BE2C (cell line): ENCODE measurements around the gene B4GAT1.

Source experiments
- DNase-seq: peaks from one replicate; pipeline ENCODE4 v3.0.0-alpha.2; 2020
- H3K27me3 ChIP-seq: fragments of 250-450 bp; sonication (Bioruptor Pico); 2 replicates; pipeline ENCODE4 v1.5.1; 2020; ENCODE audit warnings: mild to moderate bottlenecking
- H3K36me3 ChIP-seq: fragments of 250-450 bp; sonication (Bioruptor Pico); 2 replicates; pipeline ENCODE4 v1.5.1; 2020; ENCODE audit warnings: mild to moderate bottlenecking
- H3K4me1 ChIP-seq: fragments of 250-450 bp; sonication (Bioruptor Pico); 2 replicates; pipeline ENCODE4 v1.5.1; 2020
- H3K4me3 ChIP-seq: 2 replicates; pipeline ENCODE4 v1.5.1; 2011; ENCODE audit warnings: low read depth, low read length
- H3K9me3 ChIP-seq: fragments of 250-450 bp; sonication (Bioruptor Pico); 2 replicates; pipeline ENCODE4 v1.5.1; 2020
- TF ChIP-seq, protein P1 (sequence below): IDR thresholded peaks from 2 replicates; pipeline ENCODE4 v1.5.1; 2012; ENCODE audit warnings: mild to moderate bottlenecking, low read depth, low read length

Gene B4GAT1

DNA sequence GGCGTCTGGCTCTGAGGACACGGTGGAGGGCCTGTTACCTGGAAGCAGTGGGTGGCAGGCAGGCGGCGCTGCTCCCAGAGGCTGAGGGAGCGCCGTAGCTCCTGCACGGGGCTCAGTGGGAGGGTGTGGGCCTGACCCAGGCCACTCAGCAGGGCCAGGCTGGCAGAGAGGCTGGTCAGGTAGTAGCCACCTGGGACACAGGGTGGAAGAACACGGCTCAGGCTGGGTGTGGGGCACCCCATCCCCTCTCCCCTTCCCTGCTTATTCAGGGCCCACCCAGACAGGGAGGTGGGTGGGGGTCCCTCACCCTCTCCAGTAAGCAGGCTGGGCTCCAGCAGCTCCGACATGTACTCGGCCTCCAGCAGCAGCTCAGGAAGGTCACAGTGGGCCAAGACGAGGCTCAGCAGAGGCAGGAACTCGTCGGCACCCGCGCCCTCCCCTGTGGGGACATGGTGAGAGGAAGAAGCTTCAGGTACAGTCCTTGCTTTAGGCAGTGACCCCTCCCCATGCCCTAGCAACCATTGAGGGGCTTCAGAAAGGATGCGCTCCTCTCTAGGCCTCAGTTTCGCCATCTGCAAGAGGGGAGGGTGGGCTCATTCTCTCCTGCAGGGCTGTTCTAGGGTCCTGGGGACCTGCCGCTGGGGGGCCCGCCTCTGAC is 14.1 kb downstream of the B4GAT1 start:
- no peak for DNase-seq
- H3K36me3 ChIP-seq: no peaks in the 10 kb centered on the region
- TF ChIP-seq, protein P1, sequence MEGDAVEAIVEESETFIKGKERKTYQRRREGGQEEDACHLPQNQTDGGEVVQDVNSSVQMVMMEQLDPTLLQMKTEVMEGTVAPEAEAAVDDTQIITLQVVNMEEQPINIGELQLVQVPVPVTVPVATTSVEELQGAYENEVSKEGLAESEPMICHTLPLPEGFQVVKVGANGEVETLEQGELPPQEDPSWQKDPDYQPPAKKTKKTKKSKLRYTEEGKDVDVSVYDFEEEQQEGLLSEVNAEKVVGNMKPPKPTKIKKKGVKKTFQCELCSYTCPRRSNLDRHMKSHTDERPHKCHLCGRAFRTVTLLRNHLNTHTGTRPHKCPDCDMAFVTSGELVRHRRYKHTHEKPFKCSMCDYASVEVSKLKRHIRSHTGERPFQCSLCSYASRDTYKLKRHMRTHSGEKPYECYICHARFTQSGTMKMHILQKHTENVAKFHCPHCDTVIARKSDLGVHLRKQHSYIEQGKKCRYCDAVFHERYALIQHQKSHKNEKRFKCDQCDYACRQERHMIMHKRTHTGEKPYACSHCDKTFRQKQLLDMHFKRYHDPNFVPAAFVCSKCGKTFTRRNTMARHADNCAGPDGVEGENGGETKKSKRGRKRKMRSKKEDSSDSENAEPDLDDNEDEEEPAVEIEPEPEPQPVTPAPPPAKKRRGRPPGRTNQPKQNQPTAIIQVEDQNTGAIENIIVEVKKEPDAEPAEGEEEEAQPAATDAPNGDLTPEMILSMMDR: no peak

DNA sequence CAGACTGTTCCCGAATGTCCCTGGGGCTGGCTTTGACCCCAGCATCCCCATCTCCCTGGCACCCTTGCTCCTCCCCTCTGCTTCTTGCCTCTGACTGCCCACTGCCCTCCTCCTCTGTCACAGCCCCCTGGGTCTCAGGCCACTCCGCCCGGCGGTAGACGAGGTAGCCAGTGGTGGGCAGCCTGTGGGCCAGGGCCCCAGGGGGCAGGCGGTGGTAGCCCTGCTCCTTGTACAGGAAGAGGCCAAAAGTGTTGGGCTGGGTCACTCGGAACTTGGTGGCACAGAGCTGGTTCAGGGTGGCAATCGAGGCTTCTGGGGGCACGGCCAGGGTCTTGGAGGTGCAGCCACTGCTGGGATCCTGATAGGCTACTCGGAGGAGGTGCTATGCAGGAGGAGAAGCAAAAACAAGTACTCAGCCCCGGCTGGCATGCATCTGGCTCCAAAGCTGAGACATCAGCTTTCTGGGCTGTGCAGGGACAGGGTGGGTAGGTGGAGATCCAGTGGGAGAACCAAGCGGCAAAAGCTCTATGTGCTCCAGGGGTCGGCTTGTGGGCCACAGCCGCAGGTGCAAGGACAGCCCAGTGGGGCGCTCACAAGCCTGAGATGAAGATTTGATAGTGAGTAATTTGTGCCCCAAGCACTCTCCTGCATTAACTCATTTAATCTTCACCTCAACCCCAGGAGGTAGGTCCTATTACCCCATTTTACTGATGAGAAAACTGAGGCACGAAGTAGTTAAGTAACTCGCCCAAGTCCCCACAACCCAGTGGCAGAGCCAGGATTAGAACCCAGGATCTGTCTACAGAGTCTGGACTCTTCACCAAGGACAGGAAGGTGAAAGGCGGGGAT is 14.8 kb downstream of the B4GAT1 start:
- Histone ChIP-seq H3K27me3 (no peaks in the 10 kb centered on the region), H3K4me1 (peaks cover 31% of the 10 kb centered on the region), H3K9me3 (no peaks in the 10 kb centered on the region), H3K4me3 (no peak overlapping the region), H3K36me3 (no peaks in the 10 kb centered on the region)
- TF ChIP-seq, protein P1: no peak
- DNase-seq: no peak

More for the DNA sequence above, 14.1 kb downstream of the B4GAT1 start:
- Histone ChIP-seq H3K27me3 (no peaks in the 10 kb centered on the region), H3K9me3 (no peaks in the 10 kb centered on the region), H3K4me3 (no peak overlapping the region), H3K4me1 (peaks cover 23% of the 10 kb centered on the region)

DNA sequence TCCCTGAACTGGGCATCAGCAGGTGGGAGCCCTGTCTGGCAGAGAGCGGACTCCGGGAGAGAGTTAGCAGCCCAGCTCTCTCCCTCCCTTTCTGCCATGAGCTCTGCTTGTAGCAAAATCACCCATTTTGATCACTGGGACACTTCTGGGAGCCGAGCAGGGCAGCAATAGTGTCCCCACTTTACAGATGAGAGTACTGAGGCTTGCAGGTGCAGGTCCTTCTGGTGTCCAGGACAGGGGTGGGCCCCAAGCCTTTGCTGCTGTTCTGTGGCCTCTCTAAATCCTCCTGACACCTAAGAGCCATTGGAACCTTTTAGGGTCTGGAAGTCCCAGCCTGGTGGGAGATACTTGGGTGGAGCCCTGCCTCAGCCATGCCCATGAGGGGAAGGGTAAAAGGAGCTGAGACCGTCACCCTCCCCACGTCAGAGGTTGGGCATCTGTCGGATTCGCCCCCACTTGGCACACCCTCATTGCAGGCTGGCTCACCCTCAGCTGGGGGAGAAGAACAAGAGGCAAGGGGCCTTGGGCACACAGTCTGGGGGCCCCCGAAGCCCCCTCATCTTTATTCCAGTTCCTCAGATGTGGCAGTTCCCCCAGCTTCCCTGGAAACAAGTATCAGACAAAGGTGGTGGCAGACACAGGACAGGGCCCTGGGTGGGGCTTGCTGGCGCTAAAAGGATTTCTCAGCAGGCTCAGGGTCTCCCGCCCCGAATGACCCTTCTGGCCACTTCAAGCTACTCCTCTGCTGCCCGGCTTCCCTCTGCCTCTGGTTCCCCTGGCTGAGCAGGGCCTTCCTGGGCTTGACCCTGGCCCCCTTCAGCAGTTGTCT is 15.7 kb downstream of the B4GAT1 start:
- Histone ChIP-seq H3K4me3 (no peak overlapping the region), H3K36me3 (no peaks in the 10 kb centered on the region), H3K4me1 (peaks cover 32% of the 10 kb centered on the region), H3K27me3 (no peaks in the 10 kb centered on the region), H3K9me3 (no peaks in the 10 kb centered on the region)
- TF ChIP-seq, protein P1: no peak
- DNase-seq: no peak

DNA sequence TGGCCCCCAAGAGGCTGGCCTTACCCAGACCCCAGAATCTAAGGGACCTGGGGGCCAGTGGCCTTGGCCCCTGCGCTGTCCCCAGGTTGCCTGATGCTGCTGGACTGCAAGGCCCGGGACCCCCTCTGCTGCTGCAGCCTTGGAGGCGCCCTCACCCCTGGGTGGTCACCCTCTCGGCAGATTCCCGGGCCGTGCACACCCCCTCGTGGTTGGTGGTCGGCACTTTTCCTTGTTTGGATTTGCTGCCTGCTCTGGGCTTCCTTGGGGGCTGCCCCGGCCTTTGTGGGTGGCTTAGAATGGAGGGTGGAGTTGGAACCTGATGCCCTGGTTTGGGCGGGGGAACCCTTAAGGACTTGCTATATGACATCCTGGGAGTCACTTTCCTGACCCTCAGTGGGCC is 16.5 kb downstream of the B4GAT1 start:
- no peak for DNase-seq
- Histone ChIP-seq H3K4me1 (peaks cover 29% of the 10 kb centered on the region), H3K4me3 (no peak overlapping the region), H3K9me3 (no peaks in the 10 kb centered on the region), H3K27me3 (no peaks in the 10 kb centered on the region), H3K36me3 (no peaks in the 10 kb centered on the region)
- TF ChIP-seq, protein P1: peak; percentile 23; the same call in 1 of the 2 replicates

DNA sequence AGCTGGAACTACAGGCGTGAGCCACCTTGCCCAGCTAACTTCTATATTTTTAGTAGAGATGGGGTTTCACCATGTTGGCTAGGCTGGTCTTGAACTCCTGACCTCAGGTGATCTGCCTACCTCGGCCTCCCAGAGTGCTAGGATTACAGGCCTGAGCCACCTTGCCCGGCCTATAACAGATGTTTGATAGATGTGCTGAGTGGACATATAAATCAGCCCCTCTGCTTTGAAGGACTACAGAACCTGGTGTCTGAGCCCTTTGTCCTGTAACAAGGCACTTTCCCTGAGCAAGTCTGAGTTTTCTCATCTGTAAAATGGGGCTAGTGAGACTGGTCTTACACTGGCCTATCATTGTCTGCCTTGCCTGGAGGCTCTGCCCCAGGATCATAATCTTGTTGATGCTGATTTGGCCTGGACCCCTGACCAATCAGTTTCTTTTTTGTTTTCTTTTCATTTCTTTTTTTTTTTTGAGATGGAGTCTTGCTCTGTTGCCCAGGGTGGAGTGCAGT is 18.2 kb downstream of the B4GAT1 start:
- H3K36me3 ChIP-seq: no peaks in the 10 kb centered on the region
- H3K9me3 ChIP-seq: no peaks in the 10 kb centered on the region
- H3K27me3 ChIP-seq: no peaks in the 10 kb centered on the region
- TF ChIP-seq, protein P1: no peak
- no peak overlapping the region for H3K4me3 ChIP-seq
- H3K4me1 ChIP-seq: peaks cover 22% of the 10 kb centered on the region
- no peak for DNase-seq
